Activated B cell treated with CpG ODN at 0.5 μM for 24 hours (primary cell): ENCODE results near the gene CCT8L2. TPM values are rescaled to one million over a fixed set of nuclear protein-coding genes. Genes with fewer than 3 reads are reported as not detected.
"Not testable (repeated sequence)": the region's sequence is repeated elsewhere in the genome, so short reads cannot be mapped to it uniquely, and the experiment has no call there.

Source experiments
- ATAC-seq: fragments of 200-7000 bp; cut with Tn5 transposase; one replicate; pipeline ENCODE4 v1.10.0; 2021; ENCODE audit warnings: low read depth, mild to moderate bottlenecking, moderate library complexity
- CTCF ChIA-PET: fragments of 350-600 bp; sonication (Branson Sonifier 250); formaldehyde crosslinking; loops from one replicate; lab custom pipeline; 2021; ENCODE audit warnings: antibody characterized with exemption; lab: Charles Lee
- POLR2A ChIA-PET: fragments of 350-600 bp; sonication (Branson Sonifier 250); formaldehyde crosslinking; loops from one replicate; lab custom pipeline; 2021; ENCODE audit warnings: antibody characterized with exemption; lab: Charles Lee
- DNase-seq: peaks from one replicate; pipeline ENCODE4 v3.0.0; 2022
- H3K27ac Mint-ChIP-seq: one replicate; pipeline ENCODE4 v1.8.0; 2020; ENCODE audit warnings: mixed read lengths
- H3K27me3 Mint-ChIP-seq: one replicate; pipeline ENCODE4 v1.8.0; 2021; ENCODE audit warnings: mixed read lengths
- H3K36me3 Mint-ChIP-seq: one replicate; pipeline ENCODE4 v1.8.0; 2021; ENCODE audit warnings: low read depth, mixed read lengths
- H3K4me1 Mint-ChIP-seq: one replicate; pipeline ENCODE4 v1.8.0; 2021; ENCODE audit warnings: mixed read lengths
- H3K4me3 Mint-ChIP-seq: one replicate; pipeline ENCODE4 v1.8.0; 2020; ENCODE audit warnings: mild to moderate bottlenecking, mixed read lengths
- H3K9me3 Mint-ChIP-seq: one replicate; pipeline ENCODE4 v1.8.0; 2020; ENCODE audit warnings: mixed read lengths
- CTCF ChIP-seq: fragments of 200-600 bp; IDR thresholded peaks from one replicate; pipeline ENCODE4 v1.8.0; 2022; ENCODE audit warnings: antibody characterized with exemption, mild to moderate bottlenecking
- intact Hi-C: fragments of 100-400 bp; cut with micrococcal nuclease; formaldehyde crosslinking; loops from one replicate; pipeline ENCODE4 v1.15.1; 2024
- total RNA-seq: library from RNA; stranded (reverse); gene quantifications from 2 replicates; pipeline ENCODE4 v1.2.3, GENCODE V29; 2022

CCT8L2 gene
- total RNA-seq, 1 donor from 2014 or later: not detected

GRCh38 chr22:16586991-16587390 lies 5.6 kb downstream of the CCT8L2 start:
- no peak for TF ChIP-seq CTCF
- CTCF ChIA-PET: no interaction called here
- Mint-ChIP-seq H3K27me3 (no peaks in the 10 kb centered on the region), H3K36me3 (no peaks in the 10 kb centered on the region), H3K27ac (no peak overlapping the region), H3K4me3 (no peak overlapping the region), H3K9me3 (no peaks in the 10 kb centered on the region), H3K4me1 (no peaks in the 10 kb centered on the region)
- POLR2A ChIA-PET: no interaction called here
- DNase-seq (no peak), ATAC-seq (no peak)
- intact Hi-C loops: no loop called here

- ChIA-PET POLR2A (no interaction called here), CTCF (no interaction called here)
- Mint-ChIP-seq H3K4me3 (no peak overlapping the region), H3K27me3 (no peaks in the 10 kb centered on the region), H3K4me1 (no peaks in the 10 kb centered on the region), H3K36me3 (no peaks in the 10 kb centered on the region), H3K27ac (no peak overlapping the region), H3K9me3 (no peaks in the 10 kb centered on the region)
- DNase-seq (no peak), ATAC-seq (no peak)
- intact Hi-C loops: no loop called here
- TF ChIP-seq CTCF: no peak
Measured at GRCh38 chr22:16586170-16586569, 6.4 kb downstream of the CCT8L2 start.

GRCh38 chr22:16580872-16581271 lies 11.7 kb downstream of the CCT8L2 start:
- H3K9me3 Mint-ChIP-seq, POLR2A ChIA-PET, H3K27me3 Mint-ChIP-seq, H3K4me3 Mint-ChIP-seq, DNase-seq, H3K27ac Mint-ChIP-seq, H3K36me3 Mint-ChIP-seq, ATAC-seq, CTCF ChIA-PET, H3K4me1 Mint-ChIP-seq, intact Hi-C loops: not testable (repeated sequence)

- H3K27ac Mint-ChIP-seq, H3K9me3 Mint-ChIP-seq, POLR2A ChIA-PET, DNase-seq, H3K4me1 Mint-ChIP-seq, H3K36me3 Mint-ChIP-seq, ATAC-seq, H3K4me3 Mint-ChIP-seq, H3K27me3 Mint-ChIP-seq, intact Hi-C loops, CTCF ChIA-PET: not testable (repeated sequence)
Measured at GRCh38 chr22:16569240-16569834, 23.3 kb downstream of the CCT8L2 start.

GRCh38 chr22:16568425-16568758 lies 24.2 kb downstream of the CCT8L2 start:
- intact Hi-C loops: no loop called here
- POLR2A ChIA-PET: no interaction called here
- Mint-ChIP-seq H3K27ac (no peak overlapping the region), H3K27me3 (no peaks in the 10 kb centered on the region), H3K4me1 (no peaks in the 10 kb centered on the region), H3K9me3 (no peaks in the 10 kb centered on the region), H3K4me3 (no peak overlapping the region), H3K36me3 (no peaks in the 10 kb centered on the region)
- no peak for TF ChIP-seq CTCF
- no peak for DNase-seq
- no peak for ATAC-seq
- CTCF ChIA-PET: no interaction called here

GRCh38 chr22:16567617-16568424 lies 24.8 kb downstream of the CCT8L2 start:
- ATAC-seq, H3K4me3 Mint-ChIP-seq, intact Hi-C loops, DNase-seq, H3K36me3 Mint-ChIP-seq, H3K27ac Mint-ChIP-seq, CTCF ChIA-PET, H3K9me3 Mint-ChIP-seq, H3K27me3 Mint-ChIP-seq, H3K4me1 Mint-ChIP-seq, POLR2A ChIA-PET: not testable (repeated sequence)

GRCh38 chr22:16566421-16567151 lies 26.0 kb downstream of the CCT8L2 start:
- intact Hi-C loops, H3K4me1 Mint-ChIP-seq, H3K36me3 Mint-ChIP-seq, POLR2A ChIA-PET, ATAC-seq, CTCF ChIA-PET, H3K4me3 Mint-ChIP-seq, H3K27me3 Mint-ChIP-seq, H3K27ac Mint-ChIP-seq, H3K9me3 Mint-ChIP-seq, DNase-seq: not testable (repeated sequence)

- not testable (repeated sequence) for H3K4me3 Mint-ChIP-seq
Measured at GRCh38 chr22:16565585-16566420, 26.8 kb downstream of the CCT8L2 start.

More at GRCh38 chr22:16565585-16566420, 26.8 kb downstream of the CCT8L2 start:
- CTCF ChIA-PET, H3K27me3 Mint-ChIP-seq, POLR2A ChIA-PET, H3K27ac Mint-ChIP-seq, H3K9me3 Mint-ChIP-seq, H3K36me3 Mint-ChIP-seq, intact Hi-C loops, DNase-seq, H3K4me1 Mint-ChIP-seq, ATAC-seq: not testable (repeated sequence)
